Keratinocyte (primary cell): Measurements from ENCODE around the gene FANCB.

ENCODE experiments used
- CTCF ChIP-seq, 3 experiments: IDR thresholded peaks in 1 of 3; conservative IDR thresholded peaks in 1 of 3; optimal IDR thresholded peaks in 1 of 3; 2 replicates in 2 of 3; 3 replicates in 1 of 3; pipeline versions ENCODE3 to v1.5.1; 2011; ENCODE audit warnings: low read length in 3 of 3, mild to moderate bottlenecking in 3 of 3, moderate library complexity in 2 of 3, control low read depth in 1 of 3, inconsistent platforms in 1 of 3; ENCODE audit not compliant: insufficient read depth in 2 of 3; ENCODE audit errors: extremely low read depth in 1 of 3
- EZH2 ChIP-seq: IDR thresholded peaks from one replicate; pipeline ENCODE4 v1.6.1; 2012; ENCODE audit warnings: inconsistent platforms, mild to moderate bottlenecking, low read length, moderate library complexity

- TF ChIP-seq CTCF (optimal IDR thresholded peaks at IDR 0.05 in 1 of 3, IDR thresholded peaks at IDR 0.05 in 1 of 3, conservative IDR thresholded peaks at IDR 0.05 in 1 of 3; ENCODE audit: extremely low read depth in 1 of 3, insufficient read depth in 2 of 3, low read length in 3 of 3): no peak
- no peak for TF ChIP-seq EZH2
Observed at GRCh38 chrX:14837155-14837554, 35.7 kb downstream of the FANCB start.
